Stimulated activated CD4-positive, alpha-beta T cell treated with anti-CD3 and anti-CD28 coated beads, Interleukin-1b, Interleukin-23, amount 100 ng/mL, for 48 hours (primary cell): ENCODE results near the gene EME2.
A peak's percentile ranks its signal among the peaks of the same experiment; 100 is the strongest.

Source experiments
- DNase-seq: peaks from one replicate; pipeline ENCODE4 v3.0.0-alpha.2; 2020

EME2 gene

GRCh38 chr16:1779741-1780676 is 7.4 kb downstream of the EME2 start:
- no peak for DNase-seq

- DNase-seq, result no peak
These were observed 8.1 kb downstream of the EME2 start for GRCh38 chr16:1780677-1781072.

- DNase-seq, result no peak
These were observed 8.6 kb downstream of the EME2 start for GRCh38 chr16:1781254-1781653.

- DNase-seq, result peak; percentile 31
These were observed 9.3 kb downstream of the EME2 start for GRCh38 chr16:1781758-1782407.

- peak; percentile 100 for DNase-seq
These were observed 10.0 kb downstream of the EME2 start, which contains the start of the genes NUBP2 and SPSB3 for GRCh38 chr16:1782408-1783264. Gene NUBP2 (plus strand): TSS chr16:1782960. CDS start chr16:1783021, 61 bp downstream. Gene SPSB3 (minus strand): TSS chr16:1782571. CDS start chr16:1781483, 1,088 bp downstream.

- no peak for DNase-seq
These were observed 12.6 kb downstream of the EME2 start for GRCh38 chr16:1784977-1785845.

GRCh38 chr16:1785846-1786170 is 13.2 kb downstream of the EME2 start:
- DNase-seq, result no peak

GRCh38 chr16:1786242-1787055 is 13.8 kb downstream of the EME2 start:
- no peak for DNase-seq

GRCh38 chr16:1787056-1787321 is 14.4 kb downstream of the EME2 start:
- no peak for DNase-seq

GRCh38 chr16:1787322-1788094 is 14.9 kb downstream of the EME2 start:
- no peak for DNase-seq

- DNase-seq, result no peak
These were observed 15.6 kb downstream of the EME2 start for GRCh38 chr16:1788095-1788707.

GRCh38 chr16:1788708-1789100 is 16.1 kb downstream of the EME2 start:
- DNase-seq, result no peak

GRCh38 chr16:1789643-1790045 is 17.0 kb downstream of the EME2 start:
- DNase-seq, result no peak

- DNase-seq, result no peak
These were observed 17.6 kb downstream of the EME2 start for GRCh38 chr16:1790261-1790610.

- DNase-seq, result no peak
These were observed 18.1 kb downstream of the EME2 start for GRCh38 chr16:1790611-1791255.

GRCh38 chr16:1791256-1791942 is 18.8 kb downstream of the EME2 start:
- no peak for DNase-seq

- no peak for DNase-seq
These were observed 19.6 kb downstream of the EME2 start for GRCh38 chr16:1791943-1792812.
